HEK293 (cell line): ENCODE measurements around the gene PLEKHG4B.

Experiments
- KLF1 ChIP-seq: fragments of 450-650 bp; formaldehyde crosslinking; IDR thresholded peaks from 2 replicates; pipeline ENCODE4 v1.5.1; 2016; ENCODE audit warnings: missing biosample characterization, missing genetic modification characterization
- TRIM28 ChIP-seq: IDR thresholded peaks from 2 replicates; pipeline ENCODE4 v1.6.1; 2011; ENCODE audit warnings: low read length, control low read depth, borderline replicate concordance
- YY1 ChIP-seq: fragments of 450-650 bp; formaldehyde crosslinking; IDR thresholded peaks from 2 replicates; pipeline ENCODE4 v1.5.1; 2018; ENCODE audit warnings: missing biosample characterization, missing genetic modification characterization
- TF ChIP-seq, protein P1 (sequence below): fragments of 450-650 bp; formaldehyde crosslinking; IDR thresholded peaks from 2 replicates; pipeline ENCODE4 v1.5.1; 2016; ENCODE audit warnings: missing biosample characterization, missing genetic modification characterization

DNA sequence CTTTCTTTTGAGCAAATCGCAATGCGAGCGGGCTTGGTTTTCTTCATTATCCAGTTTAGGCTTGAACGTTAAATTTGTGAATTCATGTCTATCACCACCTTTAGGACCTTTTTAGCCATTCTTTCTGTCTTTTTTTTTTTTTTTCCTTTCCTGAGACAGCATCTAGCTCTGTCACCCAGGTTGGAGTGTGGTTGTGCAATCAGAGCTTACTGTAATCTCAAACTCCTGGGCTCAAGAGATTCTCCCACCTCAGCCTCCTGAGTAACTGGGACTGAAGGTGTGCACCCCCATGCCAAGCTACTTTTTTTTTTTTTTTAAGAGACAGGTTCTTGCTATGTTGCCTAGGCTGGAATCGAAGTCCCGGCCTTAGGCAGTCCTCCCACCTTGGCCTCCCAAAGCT lies 60.1 kb downstream of the PLEKHG4B start:
- TF ChIP-seq, protein P1, sequence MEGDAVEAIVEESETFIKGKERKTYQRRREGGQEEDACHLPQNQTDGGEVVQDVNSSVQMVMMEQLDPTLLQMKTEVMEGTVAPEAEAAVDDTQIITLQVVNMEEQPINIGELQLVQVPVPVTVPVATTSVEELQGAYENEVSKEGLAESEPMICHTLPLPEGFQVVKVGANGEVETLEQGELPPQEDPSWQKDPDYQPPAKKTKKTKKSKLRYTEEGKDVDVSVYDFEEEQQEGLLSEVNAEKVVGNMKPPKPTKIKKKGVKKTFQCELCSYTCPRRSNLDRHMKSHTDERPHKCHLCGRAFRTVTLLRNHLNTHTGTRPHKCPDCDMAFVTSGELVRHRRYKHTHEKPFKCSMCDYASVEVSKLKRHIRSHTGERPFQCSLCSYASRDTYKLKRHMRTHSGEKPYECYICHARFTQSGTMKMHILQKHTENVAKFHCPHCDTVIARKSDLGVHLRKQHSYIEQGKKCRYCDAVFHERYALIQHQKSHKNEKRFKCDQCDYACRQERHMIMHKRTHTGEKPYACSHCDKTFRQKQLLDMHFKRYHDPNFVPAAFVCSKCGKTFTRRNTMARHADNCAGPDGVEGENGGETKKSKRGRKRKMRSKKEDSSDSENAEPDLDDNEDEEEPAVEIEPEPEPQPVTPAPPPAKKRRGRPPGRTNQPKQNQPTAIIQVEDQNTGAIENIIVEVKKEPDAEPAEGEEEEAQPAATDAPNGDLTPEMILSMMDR (tag by site-specific recombination), result no peak
- TF ChIP-seq KLF1 (tag by site-specific recombination) (no peak), YY1 (tag by site-specific recombination) (no peak), TRIM28 (no peak)
